CD4-positive, alpha-beta T cell treated with Interleukin-10 for 1 hour (primary cell): Measurements from ENCODE around the gene RRP1B.
"Not testable (repeated sequence)": the region's sequence is repeated elsewhere in the genome, so short reads cannot be mapped to it uniquely, and the experiment has no call there.

Source experiments
- DNase-seq: peaks from one replicate; pipeline ENCODE4 v3.0.0-alpha.2; 2020

RRP1B gene, protein sequence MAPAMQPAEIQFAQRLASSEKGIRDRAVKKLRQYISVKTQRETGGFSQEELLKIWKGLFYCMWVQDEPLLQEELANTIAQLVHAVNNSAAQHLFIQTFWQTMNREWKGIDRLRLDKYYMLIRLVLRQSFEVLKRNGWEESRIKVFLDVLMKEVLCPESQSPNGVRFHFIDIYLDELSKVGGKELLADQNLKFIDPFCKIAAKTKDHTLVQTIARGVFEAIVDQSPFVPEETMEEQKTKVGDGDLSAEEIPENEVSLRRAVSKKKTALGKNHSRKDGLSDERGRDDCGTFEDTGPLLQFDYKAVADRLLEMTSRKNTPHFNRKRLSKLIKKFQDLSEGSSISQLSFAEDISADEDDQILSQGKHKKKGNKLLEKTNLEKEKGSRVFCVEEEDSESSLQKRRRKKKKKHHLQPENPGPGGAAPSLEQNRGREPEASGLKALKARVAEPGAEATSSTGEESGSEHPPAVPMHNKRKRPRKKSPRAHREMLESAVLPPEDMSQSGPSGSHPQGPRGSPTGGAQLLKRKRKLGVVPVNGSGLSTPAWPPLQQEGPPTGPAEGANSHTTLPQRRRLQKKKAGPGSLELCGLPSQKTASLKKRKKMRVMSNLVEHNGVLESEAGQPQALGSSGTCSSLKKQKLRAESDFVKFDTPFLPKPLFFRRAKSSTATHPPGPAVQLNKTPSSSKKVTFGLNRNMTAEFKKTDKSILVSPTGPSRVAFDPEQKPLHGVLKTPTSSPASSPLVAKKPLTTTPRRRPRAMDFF

GRCh38 chr21:43659136-43660000 lies at the start of gene RRP1B, which contains the start of gene HSF2BP:
Gene RRP1B (plus strand): TSS chr21:43659560. CDS start chr21:43659665, 105 bp downstream.
Gene HSF2BP (minus strand): TSS chr21:43659488. CDS start chr21:43658096, 1,392 bp downstream.
- DNase-seq, result peak; percentile 82

- peak; percentile 2 for DNase-seq
Observed at GRCh38 chr21:43611598-43612369, 47.6 kb upstream of the RRP1B start.

GRCh38 chr21:43613755-43614638 lies 45.4 kb upstream of the RRP1B start:
- DNase-seq, result no peak

DNA sequence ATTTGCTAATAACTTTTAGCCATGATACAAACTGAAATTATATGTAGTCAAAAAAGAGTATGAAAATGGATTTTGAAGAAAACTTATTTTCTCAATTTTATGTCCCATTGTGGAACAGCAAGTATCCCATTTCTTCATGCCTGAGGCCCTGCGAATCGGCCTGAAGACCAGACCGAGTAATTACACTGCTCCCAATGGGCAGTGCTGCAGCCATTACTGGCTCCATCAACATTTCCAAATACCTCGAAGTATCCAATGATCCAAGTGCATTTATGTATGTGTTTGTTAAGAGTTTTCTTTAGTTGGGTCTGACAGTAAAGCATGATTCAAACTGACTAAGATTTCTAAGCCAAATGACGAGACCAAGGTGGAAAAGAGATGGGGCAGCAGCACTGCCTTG lies 44.5 kb upstream of the RRP1B start:
- no peak for DNase-seq

- not testable (repeated sequence) for DNase-seq
Observed at GRCh38 chr21:43616861-43617260, 42.5 kb upstream of the RRP1B start.

DNA sequence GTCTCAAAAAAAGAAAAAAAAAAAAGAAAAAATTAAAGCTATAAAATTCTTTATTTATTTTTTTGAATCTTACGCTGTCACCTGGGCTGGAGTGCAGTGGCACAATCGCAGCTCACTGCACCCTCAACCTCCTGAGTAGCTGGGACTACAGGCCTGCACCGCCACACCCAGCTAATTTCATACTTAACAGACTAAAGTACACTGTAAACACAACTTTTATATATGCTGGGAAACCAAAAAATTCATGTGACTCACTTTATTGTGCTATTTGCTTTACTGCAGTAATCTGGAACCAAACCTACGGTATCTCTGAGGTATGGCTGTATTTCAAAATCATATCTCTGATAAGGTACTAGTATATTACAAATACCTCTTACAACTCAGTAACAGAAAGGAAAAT lies 40.4 kb upstream of the RRP1B start:
- DNase-seq, result no peak

DNA sequence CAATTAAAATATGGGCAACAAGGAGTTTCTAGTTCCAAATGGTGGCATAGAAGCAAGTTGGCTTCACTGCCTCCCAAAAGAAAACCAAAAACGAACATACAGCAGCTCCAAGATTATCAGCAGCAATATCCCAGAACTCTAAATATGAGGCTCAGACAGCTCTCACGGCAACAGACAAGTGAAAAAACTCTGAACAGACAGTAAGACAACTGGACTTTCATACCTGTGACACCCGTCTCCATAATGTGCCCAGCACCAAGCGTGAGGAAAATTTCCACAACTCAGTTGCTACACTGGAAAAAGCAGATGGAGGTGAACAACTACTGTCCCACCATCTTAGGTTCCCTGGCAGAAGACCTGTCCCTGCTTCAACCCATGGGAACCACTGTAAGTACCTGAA lies 40.0 kb upstream of the RRP1B start:
- no peak for DNase-seq

DNA sequence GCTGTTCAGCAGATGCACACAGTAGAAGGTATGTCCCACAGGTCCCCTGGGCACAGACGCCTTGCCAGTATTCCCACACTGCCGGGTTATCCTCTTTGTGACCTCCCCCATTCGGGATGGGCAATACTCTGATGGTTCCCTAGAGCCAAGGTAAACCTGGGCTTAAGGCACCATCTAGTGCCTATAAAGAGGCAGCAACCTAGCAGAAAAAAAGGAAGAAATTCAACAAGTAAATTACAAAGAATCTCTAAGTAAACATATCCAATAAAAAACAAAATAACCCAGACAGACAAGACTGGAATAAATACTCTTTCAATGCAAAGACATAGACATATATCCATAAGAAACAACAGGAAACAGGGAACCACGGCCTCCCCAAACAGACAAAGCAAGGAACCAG lies 39.5 kb upstream of the RRP1B start:
- DNase-seq, result no peak

DNA sequence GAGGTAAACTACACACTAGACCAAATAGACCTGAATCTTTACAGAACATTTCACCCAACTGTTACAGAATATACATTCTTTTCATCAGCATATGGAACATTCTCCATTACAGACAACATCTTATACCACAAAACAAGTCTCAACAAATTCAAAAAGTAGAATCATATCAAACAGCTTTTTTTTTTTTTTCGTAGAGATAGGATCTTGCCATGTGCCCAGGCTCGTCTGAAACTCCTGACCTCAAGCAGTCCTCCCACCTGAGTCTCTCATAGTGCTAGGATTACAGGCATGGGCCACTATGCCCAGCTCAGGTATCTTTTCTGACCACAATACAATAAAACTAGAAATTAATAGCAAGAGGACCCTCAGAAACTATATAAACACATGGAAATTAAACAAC lies 36.6 kb upstream of the RRP1B start:
- DNase-seq, result no peak

- DNase-seq, result no peak
Observed at GRCh38 chr21:43623588-43623987, 35.8 kb upstream of the RRP1B start.

DNA sequence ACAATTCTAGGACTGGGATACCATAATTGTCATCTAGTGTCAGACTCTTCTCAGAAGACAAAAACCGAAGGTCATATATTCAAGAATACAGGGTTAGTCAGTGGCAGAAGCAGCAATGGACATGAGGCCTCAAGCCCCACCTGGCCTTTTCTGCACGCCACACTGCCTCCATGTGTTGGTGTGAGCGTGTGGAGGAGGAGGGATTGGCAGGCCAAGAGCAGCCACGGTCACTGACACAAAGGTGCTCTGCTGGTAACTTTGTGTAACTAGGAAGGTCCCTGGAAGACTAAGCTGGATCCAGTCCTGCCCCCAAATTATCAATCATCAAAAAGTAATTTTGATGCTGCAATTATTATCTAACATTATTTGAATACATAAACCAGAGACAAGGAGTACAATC lies 35.0 kb upstream of the RRP1B start:
- DNase-seq, result no peak

- DNase-seq, result no peak
Observed at GRCh38 chr21:43626390-43626789, 33.0 kb upstream of the RRP1B start.

- no peak for DNase-seq
Observed at GRCh38 chr21:43627527-43627926, 31.8 kb upstream of the RRP1B start.

- DNase-seq, result no peak
Observed at GRCh38 chr21:43631411-43632107, 27.8 kb upstream of the RRP1B start.

DNA sequence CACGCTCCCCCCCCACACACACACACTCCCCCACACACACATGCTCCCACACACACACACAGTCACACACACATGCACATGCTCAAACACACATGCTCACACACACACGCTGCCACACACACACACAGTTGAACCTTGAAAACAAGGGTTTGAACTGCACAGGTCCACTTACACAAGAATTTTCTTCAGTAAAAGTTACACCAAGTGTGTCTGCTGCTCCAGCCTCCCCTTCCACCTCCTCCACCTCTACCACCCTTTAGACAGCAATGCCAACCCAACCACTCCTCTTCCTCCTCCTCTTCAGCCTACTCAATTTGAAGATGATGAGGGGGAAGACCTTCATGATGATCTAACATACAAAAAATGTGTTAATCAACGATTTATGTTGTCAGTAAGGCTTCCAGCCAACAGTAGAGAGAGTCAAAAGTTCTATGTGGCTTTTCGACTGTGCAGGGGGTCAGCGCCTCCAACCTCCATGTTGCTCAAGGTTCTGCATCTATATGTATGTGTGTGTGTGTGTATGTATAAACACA lies 26.9 kb upstream of the RRP1B start:
- DNase-seq, result no peak

DNA sequence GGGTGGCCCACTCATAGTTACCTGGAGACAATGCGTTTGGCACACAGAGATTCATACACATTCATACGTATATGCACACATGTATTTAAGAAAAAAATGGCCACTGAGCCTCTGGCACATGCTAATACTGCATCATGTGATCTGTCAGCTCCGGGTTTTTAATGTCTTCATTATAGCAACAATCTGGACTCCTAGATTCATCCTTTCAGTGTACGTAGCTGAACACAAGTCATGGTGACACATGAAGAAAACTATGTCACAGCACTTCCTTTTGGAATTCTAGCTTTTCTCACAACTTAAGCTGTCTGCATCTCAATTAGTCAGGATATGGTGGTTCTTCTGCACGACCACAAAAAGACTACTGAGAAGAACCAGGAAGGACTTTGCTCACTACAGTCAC lies 24.7 kb upstream of the RRP1B start:
- DNase-seq, result no peak

- no peak for DNase-seq
Observed at GRCh38 chr21:43635436-43635835, 23.9 kb upstream of the RRP1B start.

DNA sequence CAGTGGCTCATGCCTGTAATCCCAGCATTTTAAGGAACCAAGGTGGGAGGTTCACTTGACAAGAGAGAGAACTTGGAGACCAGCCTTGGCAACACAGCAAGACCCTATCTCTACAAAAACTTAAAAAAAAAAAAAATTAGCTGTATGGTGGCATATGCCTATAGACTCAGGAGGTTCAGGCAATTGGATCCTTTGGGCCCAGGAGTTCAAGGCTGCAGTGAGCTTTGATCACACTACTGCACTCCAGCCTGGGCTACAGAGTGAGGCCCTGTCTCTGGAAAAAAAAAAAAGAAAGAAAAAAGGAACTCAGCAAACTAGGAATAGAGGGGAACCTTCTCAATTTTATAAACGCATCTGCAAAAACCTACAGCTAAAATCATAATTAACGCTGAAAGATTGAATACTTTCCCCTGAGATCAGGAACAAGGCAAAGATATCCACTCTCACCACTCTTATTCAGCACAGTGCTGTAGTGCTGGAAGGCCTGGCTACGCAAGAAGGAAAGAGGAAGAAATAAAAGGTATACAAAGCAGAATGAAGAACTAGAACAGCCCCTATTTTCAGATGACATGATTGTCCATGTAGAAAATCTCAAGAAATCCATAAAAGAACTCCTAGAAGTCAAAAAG lies 21.7 kb upstream of the RRP1B start:
- no peak for DNase-seq

DNA sequence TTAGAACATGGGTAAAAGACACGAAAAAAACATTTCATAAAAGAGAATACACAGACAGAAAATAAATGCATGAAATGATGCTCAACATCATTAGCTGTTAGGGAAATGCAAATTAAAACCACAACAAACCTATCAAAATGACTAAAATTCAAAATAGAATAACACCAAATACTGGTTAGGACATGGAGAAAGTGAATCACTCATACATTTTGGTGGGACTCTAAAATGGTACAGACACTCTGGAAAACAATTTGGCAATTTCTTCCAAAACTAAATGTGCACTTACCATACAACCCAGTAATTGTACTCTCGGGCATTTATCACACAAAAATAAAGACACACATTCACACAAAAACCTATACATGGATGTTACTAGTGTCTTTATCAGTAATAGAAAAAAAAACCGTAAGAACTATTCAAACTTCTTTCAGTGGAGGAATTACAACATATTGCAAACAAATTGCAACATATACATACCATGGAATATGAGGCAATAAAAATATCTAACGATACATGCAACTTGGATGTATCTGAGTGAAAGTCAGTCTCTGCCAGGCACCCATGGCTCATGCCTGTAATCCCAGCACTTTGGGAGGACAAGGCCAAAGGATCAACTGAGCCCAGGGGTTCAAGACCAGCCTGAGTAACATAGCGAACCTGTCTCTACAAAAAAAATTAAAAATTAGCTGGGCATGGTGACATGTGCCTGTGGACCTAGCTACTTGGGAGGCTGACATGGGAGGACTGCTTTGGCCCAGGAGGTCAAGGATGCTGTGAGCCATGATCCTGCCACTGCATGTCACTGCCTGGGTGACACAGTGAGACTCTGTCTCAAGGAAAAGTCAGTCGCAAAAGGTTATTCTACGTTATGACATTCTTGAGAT lies 19.6 kb upstream of the RRP1B start:
- no peak for DNase-seq
